GM12872 (cell line): ENCODE measurements around the gene COQ9.

Source experiments
- TF ChIP-seq, protein P1 (sequence below): IDR thresholded peaks from 3 replicates; pipeline ENCODE4 v1.5.1; 2011; ENCODE audit warnings: low read depth, mild to moderate bottlenecking, low read length, moderate library complexity; ENCODE audit not compliant: insufficient read depth

The COQ9 gene

DNA sequence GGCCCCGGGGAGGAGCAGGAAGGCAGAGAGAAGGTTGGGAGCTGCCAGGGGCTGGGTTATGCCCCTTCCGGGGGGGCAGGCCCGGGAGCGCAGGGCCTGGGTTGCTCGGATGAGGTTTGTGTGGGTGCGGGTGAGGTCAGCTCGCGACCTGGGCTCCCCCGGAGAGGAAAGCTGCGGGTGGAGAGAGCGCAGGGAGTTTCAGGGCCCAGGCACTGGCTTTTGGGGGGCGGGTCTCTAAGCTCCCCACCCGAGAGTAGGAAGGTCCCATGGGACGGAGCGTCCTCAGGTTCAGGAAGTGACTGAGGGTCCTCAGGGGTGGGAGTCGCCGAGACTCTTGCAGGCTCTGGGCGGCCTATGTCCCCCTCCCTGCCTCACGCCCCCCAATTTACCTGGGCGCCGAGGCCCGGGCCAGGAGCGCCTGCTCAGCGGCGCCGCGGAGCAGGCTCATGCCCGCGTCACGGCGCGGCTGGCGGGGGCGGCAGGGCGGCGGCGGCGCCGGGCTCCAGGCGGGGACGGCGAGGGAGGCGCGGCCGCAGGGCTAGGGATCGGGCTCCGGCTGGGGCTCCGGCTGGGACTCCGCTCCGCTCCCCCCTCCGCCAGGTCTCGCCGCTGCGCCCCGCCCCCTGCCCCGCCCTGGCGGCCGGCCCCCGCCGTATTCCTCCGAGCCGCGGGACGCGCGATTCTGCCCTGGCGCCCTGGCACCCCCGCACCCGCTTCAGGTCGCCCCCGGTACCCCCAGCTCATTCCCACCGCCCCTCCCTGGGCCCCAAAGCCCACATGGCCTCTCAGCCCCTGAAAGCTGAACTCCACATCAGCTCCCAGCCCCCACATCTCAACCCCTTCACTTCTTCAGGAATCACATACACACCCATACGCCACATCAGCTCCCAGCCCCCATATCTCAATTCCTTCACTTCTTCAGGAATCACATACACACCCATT, 38.9 kb downstream of the COQ9 start, which contains the start of gene DOK4:
DOK4 (minus strand) TSS at position 578 of the 942 bp plus-strand sequence. CDS start 6,986 bp downstream, outside the sequence.
- TF ChIP-seq, protein P1, sequence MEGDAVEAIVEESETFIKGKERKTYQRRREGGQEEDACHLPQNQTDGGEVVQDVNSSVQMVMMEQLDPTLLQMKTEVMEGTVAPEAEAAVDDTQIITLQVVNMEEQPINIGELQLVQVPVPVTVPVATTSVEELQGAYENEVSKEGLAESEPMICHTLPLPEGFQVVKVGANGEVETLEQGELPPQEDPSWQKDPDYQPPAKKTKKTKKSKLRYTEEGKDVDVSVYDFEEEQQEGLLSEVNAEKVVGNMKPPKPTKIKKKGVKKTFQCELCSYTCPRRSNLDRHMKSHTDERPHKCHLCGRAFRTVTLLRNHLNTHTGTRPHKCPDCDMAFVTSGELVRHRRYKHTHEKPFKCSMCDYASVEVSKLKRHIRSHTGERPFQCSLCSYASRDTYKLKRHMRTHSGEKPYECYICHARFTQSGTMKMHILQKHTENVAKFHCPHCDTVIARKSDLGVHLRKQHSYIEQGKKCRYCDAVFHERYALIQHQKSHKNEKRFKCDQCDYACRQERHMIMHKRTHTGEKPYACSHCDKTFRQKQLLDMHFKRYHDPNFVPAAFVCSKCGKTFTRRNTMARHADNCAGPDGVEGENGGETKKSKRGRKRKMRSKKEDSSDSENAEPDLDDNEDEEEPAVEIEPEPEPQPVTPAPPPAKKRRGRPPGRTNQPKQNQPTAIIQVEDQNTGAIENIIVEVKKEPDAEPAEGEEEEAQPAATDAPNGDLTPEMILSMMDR: no peak

DNA sequence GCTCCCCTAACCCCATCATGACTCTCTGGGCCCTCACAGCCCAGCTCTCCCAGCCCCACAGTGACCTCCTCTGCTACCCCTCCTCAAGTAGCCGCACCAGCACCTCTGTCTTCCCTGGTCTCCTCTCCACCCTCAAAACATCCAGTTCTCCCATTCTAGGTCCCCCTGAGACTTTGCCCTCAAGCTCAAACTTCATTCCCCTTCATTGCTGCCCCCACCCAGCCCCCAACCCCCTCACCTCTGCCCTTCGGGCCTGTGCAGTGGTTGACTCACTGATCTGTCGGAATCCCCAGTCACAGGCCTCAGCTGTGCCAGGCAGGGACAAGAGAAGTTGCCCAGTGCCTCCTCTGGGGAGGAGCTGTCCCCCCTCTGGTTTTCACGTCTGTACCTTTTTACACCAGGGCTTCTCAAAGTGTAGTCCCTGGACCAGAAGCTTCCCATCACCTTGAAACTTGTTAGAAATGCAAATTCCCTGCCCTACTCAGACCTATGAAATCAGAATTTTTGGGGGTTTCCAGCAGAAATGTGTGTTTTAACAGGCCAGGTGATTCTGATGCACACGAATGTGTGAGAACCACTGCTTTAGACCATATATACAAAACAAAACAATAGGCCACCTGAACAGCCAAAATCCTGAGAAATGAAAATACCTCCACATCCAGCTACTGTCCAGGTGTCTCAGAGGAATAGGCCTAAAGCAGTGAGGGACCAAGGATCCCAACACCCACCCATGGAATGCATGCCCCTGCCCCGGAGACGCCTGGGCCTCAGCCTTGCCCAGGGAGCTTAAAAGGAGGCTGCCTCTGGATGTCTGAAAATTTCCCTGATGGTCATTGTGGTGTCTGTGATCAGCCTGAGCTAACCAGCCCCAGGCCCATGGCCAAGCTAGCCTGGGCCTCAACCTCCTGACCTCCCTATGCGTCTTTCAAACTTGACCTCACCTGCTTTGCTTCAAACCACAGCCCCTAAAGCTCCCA, 39.9 kb downstream of the COQ9 start:
- TF ChIP-seq, protein P1: no peak

DNA sequence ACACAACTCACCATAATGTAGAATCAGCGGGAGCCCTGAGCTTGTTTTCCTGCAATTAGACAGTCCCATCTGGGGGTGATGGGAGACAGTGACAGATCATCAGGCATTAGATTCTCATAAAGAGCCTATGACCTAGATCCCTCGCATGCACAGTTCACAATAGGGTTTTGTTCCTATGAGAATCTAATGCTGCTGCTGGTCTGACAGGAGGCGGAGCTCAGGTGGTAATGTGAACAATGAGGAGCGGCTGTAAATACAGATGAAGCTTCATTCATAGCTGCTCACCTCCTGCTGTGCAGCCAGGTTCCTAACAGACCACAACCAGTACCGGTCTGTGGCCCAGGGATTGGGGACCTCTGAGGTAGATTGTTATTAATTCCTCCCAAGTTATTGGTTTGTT, 42.0 kb downstream of the COQ9 start:
- TF ChIP-seq, protein P1: no peak

DNA sequence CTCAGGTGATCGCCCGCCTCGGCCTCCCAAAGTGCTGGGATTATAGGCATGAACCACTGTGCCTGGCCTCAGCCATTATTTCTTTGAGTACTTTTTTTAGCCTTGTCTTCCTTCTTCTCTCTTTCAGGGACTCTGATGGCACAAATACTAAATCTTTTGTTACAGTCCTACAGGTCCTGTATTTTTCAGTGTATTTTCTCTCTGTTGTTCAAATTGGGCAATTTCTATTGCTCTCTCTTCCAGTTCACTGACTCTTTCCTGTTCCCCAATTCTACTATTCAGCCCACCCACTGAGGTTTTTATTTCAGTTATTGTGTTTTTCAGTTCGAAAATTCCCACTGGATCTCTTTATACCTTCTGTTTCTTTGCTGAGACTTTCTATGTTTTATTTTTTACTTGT, 46.5 kb downstream of the COQ9 start:
- TF ChIP-seq, protein P1: no peak

DNA sequence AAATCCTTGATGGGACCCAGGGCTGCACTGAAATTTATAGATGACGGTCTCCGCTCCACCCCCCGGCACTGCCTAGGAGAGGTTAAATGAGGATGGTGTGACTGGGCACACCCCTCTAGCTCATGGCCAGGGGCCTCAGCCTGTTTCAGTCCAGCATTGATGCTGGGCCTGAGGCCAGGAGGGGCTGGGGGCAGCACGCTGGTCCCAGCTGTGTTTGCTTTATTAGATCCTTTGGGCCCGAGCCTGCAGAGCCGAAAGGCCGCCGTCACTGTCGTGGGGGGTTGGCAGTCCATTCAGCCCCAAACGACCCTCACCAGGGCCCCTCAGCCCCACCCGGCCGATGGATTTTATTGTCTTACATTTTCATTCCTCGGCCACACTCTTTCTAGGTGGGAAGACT, 49.8 kb downstream of the COQ9 start:
- TF ChIP-seq, protein P1: no peak

DNA sequence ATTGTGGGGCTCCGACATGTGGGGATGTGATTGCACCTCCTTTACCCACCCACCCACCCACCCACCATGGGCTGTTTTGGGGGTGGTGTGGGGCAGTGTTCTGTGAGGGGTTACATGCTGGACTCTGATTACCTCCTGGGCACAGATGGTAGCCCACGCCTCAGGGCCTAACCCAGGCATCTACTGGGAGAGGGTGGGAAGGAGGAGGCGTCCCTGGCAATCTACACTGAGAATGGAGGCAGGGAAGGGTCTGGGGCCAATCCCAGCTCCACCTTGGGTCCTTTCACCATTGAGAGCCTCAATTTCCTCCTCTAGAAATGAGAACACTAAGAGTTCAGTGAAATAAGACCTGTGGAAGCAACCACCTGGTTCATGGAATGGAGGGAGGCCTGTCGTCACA, 50.8 kb downstream of the COQ9 start:
- TF ChIP-seq, protein P1: no peak
